ENCODE results near the gene CACNG6.
"Not testable (repeated sequence)": the region's sequence is repeated elsewhere in the genome, so short reads cannot be mapped to it uniquely, and the experiment has no call there.

CACNG6 gene

GRCh38 chr19:54029301-54029700 is 37.9 kb downstream of the CACNG6 start:
- TF ChIP-seq ZFX (IDR thresholded peaks at IDR 0.05; ENCODE audit: borderline replicate concordance) (no peak), CTCF (IDR thresholded peaks at IDR 0.05) (no peak)
- no peak overlapping the region for H3K27ac ChIP-seq

GRCh38 chr19:54029930-54030490 is 38.6 kb downstream of the CACNG6 start:
- no peak overlapping the region for H3K27ac ChIP-seq
- TF ChIP-seq ZFX (IDR thresholded peaks at IDR 0.05; ENCODE audit: borderline replicate concordance), result no peak
- peak; percentile 75 for TF ChIP-seq CTCF (IDR thresholded peaks at IDR 0.05)

- TF ChIP-seq CTCF (IDR thresholded peaks at IDR 0.05), result peak; percentile 49
- no peak for TF ChIP-seq ZFX (IDR thresholded peaks at IDR 0.05; ENCODE audit: borderline replicate concordance)
- H3K27ac ChIP-seq, result no peak overlapping the region
These were observed 39.6 kb downstream of the CACNG6 start for GRCh38 chr19:54030895-54031586.

- no peak for TF ChIP-seq CTCF (IDR thresholded peaks at IDR 0.05)
- no peak for TF ChIP-seq ZFX (IDR thresholded peaks at IDR 0.05; ENCODE audit: borderline replicate concordance)
- no peak overlapping the region for H3K27ac ChIP-seq
These were observed 44.1 kb downstream of the CACNG6 start for GRCh38 chr19:54035215-54036178.

- H3K27ac ChIP-seq, result not testable (repeated sequence)
These were observed 45.1 kb downstream of the CACNG6 start for GRCh38 chr19:54036542-54036941.

GRCh38 chr19:54040003-54040402 is 48.6 kb downstream of the CACNG6 start:
- TF ChIP-seq CTCF (IDR thresholded peaks at IDR 0.05) (no peak), ZFX (IDR thresholded peaks at IDR 0.05; ENCODE audit: borderline replicate concordance) (no peak)
- H3K27ac ChIP-seq, result no peak overlapping the region

GRCh38 chr19:54041969-54042606 is 50.7 kb downstream of the CACNG6 start:
- TF ChIP-seq ZFX (IDR thresholded peaks at IDR 0.05; ENCODE audit: borderline replicate concordance) (no peak), CTCF (IDR thresholded peaks at IDR 0.05) (no peak)
- H3K27ac ChIP-seq, result no peak overlapping the region

Measured in 22Rv1 (cell line).